ENCODE measurements around the gene STYXL1.

DNA sequence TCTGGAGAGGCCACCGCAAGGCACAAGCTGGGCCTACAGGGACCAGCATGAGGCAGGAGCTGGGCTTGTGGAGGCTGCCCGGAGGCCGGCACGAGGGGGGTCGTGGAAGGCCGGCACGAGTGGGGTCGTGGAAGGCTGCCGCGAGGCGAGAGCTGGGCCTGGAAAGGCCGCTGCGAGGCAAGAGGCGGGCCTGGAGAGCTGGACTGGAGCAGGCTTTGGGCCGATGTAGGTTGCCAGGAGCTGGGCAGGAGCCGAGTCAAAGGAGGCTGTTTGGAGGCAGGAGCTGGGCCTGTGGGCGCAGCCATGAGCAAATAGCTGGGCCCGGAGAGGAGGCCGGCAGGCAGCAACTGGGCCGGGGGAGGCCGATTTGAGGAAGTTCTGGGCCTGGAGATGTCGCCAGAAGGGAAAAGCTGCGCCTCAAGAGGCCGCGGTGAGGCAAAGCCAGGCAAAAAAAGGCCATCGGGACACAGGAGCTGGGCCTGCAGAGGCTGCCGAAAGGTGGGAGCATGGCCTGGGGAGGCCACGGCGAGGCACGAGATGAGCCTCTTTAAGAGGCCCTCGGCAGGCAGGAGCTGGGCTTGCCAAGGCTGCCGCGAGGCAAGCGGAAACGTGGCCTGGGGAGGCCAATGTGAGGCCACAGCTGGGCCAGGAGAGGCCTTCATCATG, 26.6 kb upstream of the STYXL1 start:
- TF ChIP-seq POLR2A (IDR thresholded peaks at IDR 0.05): no peak
- no peak for TF ChIP-seq CTCF (IDR thresholded peaks at IDR 0.05)
